NCI-H748 treated with DMSO at 0.1 percent for 48 hours (cell line): Measurements from ENCODE around the gene VEGFA.

Source experiments
- DNase-seq: peaks from one replicate; lab custom pipeline; 2025; lab: John Stamatoyannopoulos, UW

The VEGFA gene

DNA sequence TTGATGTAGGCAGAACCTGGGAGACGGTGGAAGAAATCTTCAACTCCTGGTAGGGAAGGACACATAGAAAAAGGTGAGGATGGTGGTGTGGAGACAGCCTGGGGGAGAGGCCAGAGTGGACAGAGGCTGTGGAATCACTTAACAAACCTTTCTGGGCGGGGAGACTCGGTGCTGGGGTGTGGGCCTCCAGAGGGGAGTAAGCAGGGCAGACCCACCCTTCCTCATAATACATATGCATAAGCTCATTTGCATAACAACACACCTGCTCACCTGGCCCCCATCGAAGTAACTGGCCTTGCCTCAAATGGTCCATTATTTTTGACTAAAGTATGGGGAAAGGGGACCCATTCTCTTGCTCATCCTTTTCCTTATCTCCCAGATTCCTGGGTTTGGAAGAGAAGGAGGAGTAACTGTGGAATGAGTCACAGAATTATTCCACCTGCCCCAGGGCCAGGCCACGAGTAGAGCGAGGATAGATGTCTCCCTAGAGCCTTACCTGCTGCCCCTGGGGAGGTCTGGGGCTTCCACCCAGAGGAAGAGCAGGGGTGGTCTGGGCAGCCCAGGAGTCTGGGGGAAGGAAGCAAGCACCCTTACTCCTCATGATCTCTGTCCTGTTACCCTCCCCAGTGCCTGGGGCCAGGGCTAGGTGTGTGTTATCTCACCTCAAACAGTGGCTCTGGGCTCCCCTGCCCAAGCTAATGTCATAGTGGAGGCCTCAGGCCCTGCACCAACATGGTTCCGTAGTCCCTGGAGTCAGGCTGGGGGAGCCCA, 10.7 kb upstream of the VEGFA start:
- no peak for DNase-seq

DNA sequence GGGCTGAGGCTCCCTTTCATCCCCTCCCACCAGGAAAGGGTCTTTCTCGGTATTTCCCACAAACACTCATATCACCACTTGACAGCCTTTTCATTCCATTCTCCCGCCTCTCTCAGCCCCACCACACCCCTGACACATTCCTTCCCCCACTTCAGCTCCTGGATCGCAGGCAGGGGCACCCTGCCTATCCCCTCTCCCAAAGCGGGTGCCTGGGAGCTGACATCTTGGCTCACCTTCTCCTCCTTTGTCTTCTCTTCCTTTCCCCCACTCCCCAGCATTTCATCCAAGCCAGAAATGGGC, 10.2 kb upstream of the VEGFA start:
- DNase-seq: no peak

DNA sequence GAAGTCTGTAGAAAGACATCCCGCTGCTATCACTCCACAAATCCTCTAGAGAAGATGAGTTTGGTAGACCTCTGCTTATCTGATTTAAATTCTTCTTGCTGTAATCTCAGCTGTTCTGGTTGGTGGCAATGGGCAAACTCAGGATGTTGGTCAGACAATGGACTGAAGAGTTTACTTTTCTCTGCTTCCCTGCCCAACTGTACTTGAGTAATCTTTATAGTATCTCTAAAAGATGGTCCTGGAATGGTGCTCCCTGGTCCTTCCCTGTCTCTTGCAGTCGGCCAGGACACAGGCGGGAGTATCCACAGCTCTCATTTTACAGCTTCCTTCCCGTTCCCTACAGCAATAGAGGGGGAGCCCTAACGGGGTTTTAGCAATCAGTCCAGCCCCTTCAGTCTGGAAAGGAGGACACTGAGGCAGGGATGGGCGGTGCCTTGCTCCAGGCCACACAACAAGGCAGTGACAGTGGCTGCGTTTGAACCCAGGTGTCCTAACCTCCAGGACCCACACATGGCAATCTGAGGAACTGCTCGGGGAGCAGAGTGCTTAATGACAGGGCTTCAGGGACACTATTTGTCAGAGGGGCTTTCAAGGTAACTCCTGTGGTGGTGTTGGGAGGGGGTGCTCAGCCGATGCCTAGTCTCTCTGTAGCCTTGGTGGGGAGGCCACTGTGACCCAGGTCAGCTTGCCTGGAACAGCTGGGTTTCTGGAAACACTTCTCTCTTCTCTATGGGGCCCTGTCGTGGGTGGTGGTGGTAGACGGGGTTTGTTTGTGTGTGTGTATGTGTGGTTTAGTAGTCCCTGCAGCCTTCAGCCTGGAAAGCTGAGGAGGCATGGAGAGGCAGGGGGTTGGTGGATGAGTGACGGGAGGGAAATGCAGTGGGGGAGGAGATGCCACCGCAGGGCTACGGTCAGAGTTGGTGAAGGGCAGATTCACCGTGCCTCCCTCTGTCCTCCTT, 9.5 kb upstream of the VEGFA start:
- no peak for DNase-seq

DNA sequence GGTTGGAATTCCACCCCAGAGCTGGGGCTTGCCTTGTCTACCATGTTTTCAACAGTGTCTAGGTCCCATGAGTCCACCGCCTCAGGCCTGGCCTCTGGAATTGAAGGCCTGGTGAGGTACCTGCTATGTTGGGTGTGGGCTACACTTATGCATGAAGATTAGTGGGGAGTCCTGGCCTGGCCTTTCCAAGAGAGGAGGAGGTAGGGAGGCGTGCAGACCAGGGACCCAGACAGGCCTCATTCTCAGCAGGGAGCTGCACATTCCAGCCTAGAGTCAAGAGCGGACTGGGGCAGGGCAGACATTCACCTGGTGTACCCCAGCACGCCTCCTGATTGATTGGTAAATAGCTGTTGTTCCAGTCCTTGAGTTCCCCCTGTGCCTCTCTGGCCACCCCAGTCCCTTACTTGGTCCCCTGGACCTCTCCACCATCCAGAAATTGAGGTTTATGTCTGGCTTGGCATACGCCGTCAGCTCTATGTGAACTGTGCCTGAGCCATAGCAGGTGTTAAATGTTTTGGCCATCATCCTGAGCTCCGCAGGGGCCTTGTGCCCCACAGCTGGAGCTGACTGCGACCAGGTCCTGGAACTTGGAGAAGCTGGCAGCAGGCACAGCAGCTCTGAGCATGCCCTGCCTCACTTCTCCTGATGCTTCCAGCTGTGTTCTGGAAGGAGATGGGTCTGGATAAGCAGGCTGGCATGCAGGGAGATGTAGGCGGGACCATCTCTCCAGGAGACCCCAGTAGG, 8.2 kb upstream of the VEGFA start:
- DNase-seq: no peak

DNA sequence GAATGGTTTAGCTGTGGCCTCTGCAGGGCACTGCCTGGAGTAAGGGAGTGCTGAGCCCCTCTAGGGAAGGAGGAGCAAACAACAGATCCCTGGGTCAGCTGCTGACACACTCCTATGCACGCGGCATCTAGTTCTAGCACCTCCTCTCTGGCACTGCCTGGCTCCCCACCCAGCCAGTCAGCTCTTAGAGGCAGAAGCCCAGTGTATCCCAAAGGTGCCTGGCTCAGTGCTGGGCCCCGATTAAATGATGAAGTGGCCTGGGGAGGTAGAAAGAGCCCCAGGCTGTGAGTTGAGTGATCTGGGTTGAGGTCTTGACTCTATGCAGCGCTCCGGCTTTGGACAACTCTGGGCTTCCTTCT, 7.6 kb upstream of the VEGFA start:
- DNase-seq: no peak

DNA sequence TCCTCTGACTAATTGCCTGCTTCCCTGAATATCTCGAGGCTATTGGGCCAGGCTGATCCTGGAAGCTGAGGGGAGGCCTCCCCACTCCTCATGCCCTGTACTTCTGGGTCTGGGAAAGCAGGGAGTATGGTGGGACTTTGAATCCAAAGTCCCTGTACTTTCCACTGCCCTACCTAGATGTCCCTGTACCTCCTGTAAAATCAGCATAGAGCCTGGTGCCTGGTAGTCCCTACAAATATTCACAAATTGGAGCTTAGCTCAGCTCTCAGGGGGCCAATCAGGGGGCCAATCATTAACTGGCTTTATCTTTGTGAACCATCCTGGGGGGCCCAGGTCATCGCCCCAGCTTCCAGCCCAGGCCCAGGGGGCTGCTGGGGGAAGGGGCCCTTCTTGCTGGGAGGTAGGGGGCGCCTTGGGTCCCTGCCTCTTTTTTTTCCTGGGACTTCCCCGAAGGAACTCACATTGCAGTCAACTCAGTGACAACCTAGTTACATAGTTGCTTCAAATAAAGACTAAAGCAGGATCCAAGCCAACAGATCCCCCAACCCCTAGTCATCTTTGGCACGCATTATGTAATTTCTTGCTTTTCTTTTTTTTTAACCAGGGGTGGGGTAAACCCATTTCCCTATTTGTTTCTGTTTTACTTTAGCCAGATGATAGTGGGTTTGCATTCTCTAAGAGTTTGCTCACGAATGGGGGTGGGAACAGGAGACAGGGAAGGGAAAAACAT, 6.9 kb upstream of the VEGFA start:
- no peak for DNase-seq

DNA sequence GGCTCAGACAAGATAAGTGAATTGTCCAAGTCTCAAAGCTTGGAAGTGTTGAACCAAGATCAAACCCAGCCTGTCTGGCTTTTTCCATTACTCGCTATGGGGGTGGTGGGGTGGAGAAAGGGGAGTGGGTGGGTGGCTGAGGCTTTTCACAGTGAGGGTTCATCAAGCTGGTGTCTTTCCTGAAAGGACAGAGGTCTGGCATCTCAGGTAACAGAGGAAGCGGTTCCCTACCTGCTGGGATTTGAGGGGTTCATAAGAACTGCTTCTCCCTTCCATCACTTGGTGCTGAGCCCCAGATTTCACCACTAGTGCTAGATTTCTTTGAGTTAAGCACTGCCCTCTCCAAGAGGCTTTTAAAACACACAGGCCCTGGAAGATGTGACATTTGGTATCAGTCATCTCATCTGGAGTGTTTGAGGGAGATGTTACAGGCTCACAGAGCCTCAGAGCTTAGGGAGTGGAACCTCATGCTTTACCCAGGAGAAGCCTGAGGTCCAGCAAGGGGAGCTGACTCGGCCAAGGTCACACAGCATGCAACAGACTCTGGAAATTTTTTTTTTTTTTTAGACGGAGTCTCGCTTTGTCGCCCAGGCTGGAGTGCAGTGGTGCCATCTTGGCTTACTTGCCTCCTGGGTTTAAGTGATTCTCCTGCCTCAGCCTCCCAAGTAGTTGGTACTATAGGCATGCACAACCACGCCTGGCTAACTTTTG, 6.0 kb upstream of the VEGFA start:
- DNase-seq: no peak

DNA sequence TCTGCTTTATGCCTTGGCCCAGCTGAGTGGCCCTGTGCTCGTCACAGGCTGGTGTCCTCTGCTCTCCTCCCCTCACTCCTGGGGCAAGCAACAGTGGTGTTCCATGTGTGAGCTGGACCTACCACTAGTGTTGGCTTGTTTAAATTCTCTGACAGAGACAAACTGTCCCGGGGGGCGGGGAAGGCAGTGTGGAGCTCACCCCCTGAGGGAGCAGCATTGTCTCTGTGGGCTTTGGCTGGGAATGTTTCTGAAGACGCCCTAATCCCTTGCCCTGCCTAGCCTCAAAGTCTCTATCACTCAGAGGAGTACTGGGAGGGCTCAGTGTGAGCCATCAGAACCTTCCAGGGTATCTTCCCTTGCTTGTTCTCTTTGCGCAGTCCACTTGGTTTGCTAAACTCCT, 5.2 kb upstream of the VEGFA start:
- DNase-seq: no peak

DNA sequence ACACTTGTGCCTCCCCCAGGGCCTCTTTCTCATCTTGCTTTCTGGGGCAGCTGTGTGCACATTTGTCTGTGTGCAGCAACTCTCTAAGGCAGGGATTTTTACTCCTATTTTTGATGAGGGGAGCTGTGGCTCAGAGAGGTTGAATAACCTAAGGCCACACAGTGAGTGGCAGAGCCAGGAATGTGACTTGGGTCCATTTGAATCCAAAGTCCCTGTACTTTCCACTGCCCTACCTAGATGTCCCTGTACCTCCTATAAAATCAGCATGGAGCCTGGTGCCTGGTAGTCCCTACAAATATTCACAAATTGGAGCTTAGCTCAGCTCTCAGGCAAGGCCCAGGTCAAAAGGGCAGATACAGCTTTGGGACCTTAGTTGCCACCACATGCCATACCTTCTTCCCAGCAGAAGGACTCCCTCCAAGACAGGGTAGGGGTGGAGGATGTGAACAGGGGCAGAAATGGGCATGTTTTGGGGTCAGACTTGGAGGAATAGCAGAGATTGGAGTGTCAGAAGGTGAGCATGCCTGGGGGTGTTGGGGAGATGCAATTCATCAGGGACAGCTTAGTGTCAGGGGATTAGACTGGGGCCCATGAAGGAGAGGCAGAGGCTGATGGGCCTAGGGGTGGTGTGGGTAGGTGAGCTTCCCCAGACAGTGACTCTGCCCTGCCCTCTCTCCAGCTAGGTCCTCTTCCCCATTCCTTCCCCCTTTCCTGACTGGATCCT, 4.1 kb upstream of the VEGFA start:
- DNase-seq: no peak

DNA sequence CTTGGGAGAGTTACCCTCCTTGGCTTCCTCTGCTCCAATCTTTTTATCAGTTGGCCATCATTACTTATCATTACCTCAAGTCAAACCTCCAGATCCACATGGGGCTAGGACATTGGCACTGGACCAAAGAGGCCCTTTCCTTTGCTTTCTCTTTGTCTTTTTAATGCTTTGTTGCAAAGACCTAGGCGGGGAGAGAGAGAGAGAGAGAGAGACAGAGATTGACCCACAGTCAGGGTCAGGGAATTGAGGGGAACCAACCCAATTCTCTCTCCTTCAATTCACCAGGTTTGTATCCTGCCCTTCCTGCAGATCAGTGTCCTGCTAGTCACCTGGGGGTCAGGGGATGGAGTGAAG, 3.5 kb upstream of the VEGFA start:
- DNase-seq: no peak

DNA sequence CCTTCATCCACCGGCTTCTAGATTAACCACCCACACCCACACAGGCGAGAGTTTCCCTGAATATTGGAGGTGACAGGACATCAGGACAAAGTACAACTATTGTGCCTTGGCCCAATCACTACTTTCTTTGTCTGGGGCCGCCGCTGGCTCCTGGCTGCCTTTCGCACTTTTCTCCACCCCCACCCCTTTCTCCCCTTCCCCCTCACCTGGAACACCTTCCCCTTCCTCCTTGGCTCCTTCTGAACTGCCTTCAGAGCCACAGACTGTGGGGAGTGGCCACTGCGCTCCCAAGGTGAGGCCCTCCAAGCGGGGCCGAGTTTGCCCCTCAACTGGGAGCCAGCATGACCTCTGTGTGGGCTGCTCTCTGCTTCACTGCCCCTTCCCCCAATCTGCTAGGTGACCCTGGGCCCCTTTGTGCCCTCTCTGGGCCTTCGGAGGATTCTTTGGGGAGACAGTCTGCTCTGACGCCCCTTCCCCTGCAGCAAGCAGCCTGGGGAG, 3.0 kb upstream of the VEGFA start:
- no peak for DNase-seq

DNA sequence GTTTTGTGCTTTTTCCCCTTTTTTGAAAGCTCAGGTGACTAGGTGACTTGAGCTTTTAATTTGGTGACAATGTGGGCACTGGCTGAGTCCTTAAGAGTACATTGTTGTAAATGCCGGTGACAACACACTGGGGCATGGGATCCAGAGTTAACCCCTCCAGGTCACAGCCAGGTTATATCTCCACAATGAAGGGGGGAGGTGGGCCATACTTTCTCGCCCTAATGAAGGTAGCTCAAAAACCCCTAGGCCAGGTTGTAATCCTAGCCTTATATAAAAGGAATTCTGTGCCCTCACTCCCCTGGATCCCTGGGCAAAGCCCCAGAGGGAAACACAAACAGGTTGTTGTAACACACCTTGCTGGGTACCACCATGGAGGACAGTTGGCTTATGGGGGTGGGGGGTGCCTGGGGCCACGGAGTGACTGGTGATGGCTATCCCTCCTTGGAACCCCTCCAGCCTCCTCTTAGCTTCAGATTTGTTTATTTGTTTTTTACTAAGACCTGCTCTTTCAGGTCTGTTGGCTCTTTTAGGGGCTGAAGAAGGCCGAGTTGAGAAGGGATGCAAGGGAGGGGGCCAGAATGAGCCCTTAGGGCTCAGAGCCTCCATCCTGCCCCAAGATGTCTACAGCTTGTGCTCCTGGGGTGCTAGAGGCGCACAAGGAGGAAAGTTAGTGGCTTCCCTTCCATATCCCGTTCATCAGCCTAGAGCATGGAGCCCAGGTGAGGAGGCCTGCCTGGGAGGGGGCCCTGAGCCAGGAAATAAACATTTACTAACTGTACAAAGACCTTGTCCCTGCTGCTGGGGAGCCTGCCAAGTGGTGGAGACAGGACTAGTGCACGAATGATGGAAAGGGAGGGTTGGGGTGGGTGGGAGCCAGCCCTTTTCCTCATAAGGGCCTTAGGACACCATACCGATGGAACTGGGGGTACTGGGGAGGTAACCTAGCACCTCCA, 2.2 kb upstream of the VEGFA start:
- DNase-seq: no peak

DNA sequence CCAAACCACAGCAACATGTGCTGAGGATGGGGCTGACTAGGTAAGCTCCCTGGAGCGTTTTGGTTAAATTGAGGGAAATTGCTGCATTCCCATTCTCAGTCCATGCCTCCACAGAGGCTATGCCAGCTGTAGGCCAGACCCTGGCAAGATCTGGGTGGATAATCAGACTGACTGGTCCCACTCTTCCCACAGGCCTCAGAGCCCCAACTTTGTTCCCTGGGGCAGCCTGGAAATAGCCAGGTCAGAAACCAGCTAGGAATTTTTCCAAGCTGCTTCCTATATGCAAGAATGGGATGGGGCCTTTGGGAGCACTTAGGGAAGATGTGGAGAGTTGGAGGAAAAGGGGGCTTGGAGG, 1.5 kb upstream of the VEGFA start:
- no peak for DNase-seq

DNA sequence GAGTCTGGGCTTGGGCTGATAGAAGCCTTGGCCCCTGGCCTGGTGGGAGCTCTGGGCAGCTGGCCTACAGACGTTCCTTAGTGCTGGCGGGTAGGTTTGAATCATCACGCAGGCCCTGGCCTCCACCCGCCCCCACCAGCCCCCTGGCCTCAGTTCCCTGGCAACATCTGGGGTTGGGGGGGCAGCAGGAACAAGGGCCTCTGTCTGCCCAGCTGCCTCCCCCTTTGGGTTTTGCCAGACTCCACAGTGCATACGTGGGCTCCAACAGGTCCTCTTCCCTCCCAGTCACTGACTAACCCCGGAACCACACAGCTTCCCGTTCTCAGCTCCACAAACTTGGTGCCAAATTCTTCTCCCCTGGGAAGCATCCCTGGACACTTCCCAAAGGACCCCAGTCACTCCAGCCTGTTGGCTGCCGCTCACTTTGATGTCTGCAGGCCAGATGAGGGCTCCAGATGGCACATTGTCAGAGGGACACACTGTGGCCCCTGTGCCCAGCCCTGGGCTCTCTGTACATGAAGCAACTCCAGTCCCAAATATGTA, 957 bp upstream of the VEGFA start:
- no peak for DNase-seq

DNA sequence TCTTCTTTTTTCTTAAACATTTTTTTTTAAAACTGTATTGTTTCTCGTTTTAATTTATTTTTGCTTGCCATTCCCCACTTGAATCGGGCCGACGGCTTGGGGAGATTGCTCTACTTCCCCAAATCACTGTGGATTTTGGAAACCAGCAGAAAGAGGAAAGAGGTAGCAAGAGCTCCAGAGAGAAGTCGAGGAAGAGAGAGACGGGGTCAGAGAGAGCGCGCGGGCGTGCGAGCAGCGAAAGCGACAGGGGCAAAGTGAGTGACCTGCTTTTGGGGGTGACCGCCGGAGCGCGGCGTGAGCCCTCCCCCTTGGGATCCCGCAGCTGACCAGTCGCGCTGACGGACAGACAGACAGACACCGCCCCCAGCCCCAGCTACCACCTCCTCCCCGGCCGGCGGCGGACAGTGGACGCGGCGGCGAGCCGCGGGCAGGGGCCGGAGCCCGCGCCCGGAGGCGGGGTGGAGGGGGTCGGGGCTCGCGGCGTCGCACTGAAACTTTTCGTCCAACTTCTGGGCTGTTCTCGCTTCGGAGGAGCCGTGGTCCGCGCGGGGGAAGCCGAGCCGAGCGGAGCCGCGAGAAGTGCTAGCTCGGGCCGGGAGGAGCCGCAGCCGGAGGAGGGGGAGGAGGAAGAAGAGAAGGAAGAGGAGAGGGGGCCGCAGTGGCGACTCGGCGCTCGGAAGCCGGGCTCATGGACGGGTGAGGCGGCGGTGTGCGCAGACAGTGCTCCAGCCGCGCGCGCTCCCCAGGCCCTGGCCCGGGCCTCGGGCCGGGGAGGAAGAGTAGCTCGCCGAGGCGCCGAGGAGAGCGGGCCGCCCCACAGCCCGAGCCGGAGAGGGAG, 580 bp downstream of the VEGFA start:
- DNase-seq: peak; percentile 55

DNA sequence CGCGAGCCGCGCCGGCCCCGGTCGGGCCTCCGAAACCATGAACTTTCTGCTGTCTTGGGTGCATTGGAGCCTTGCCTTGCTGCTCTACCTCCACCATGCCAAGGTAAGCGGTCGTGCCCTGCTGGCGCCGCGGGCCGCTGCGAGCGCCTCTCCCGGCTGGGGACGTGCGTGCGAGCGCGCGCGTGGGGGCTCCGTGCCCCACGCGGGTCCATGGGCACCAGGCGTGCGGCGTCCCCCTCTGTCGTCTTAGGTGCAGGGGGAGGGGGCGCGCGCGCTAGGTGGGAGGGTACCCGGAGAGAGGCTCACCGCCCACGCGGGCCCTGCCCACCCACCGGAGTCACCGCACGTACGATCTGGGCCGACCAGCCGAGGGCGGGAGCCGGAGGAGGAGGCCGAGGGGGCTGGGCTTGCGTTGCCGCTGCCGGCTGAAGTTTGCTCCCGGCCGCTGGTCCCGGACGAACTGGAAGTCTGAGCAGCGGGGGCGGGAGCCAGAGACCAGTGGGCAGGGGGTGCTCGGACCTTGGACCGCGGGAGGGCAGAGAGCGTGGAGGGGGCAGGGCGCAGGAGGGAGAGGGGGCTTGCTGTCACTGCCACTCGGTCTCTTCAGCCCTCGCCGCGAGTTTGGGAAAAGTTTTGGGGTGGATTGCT, 1.3 kb downstream of the VEGFA start:
- no peak for DNase-seq

DNA sequence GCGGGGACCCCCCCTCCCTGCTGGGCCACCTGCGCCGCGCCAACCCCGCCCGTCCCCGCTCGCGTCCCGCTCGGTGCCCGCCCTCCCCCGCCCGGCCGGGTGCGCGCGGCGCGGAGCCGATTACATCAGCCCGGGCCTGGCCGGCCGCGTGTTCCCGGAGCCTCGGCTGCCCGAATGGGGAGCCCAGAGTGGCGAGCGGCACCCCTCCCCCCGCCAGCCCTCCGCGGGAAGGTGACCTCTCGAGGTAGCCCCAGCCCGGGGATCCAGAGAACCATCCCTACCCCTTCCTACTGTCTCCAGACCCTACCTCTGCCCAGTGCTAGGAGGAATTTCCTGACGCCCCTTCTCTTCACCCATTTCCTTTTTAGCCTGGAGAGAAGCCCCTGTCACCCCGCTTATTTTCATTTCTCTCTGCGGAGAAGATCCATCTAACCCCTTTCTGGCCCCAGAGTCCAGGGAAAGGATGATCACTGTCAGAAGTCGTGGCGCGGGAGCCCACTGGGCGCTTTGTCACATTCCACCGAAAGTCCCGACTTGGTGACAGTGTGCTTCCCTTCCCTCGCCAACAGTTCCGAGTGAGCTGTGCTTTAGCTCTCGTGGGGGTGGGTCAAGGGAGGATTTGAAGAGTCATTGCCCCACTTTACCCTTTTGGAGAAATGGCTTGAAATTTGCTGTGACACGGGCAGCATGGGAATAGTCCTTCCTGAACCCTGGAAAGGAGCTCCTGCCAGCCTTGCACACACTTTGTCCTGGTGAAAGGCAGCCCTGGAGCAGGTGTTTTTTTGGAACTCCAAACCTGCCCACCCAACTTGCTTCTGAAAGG, 2.1 kb downstream of the VEGFA start:
- no peak for DNase-seq
